GM18868 (cell line): Measurements from ENCODE around the gene CCDC68.

Experiments used
- ATAC-seq: cut with Tn5 transposase; IDR thresholded peaks from one replicate; pipeline ENCODE4 v1.9.1; 2021; ENCODE audit warnings: mild to moderate bottlenecking, moderate library complexity; ENCODE audit not compliant: unreplicated experiment

The CCDC68 gene

DNA sequence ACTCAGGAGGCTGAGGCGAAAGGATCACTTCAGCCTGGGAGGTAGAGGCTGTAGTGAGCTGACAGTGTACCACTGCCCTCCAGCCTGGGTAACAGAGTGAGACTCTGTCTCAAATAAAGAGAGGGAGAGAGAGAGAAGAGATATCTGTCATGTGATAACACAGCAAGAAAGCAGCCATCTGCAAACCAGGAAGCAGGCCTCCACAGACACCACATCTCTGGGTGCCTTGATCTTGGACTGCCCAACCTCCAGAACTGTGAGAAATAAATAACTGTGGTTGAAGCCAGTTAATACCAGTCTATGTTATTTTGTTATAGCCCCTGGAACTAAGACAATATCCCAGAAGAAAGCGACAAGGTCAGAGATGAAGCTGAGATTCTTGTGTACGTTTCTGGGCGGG lies 2.6 kb upstream of the CCDC68 start:
- no peak for ATAC-seq

DNA sequence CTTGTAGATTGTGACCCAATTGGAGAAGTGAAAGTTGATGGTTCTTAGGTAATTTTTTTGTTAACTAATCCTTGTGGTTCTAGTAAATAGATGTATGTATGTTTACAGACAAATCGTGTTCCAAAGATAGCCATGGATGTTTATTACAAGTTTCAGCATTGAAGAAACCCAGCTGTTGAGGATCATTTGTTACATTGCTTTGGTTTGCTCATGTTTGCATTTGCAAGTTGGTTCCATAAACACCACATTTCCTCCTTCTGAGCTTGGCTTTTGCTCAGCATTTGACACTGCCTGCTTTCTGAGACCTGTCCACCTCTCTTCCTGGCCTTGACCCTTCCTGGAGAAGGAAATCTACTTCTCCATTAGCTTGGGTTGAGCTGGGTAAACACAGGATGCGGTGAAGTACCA lies 1.8 kb upstream of the CCDC68 start:
- ATAC-seq: no peak

DNA sequence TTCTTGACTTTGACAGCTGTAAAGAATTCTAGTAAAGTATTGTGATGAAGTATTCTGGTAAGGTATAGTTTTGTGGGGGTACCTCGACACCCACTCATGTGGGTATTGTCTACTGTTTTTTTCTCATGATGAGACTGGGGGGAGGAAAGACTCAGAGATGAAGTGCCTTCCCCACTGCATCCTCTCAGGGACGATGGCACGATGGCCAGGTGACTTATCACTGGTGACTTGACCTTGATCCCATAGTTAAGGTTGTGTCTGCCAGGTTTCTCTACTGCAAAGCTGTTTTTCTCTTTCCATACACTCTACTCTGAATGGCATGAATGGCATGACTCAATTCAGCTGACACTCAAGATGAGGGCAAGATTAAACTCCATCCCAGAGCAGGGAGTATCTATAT lies 936 bp upstream of the CCDC68 start:
- no peak for ATAC-seq

DNA sequence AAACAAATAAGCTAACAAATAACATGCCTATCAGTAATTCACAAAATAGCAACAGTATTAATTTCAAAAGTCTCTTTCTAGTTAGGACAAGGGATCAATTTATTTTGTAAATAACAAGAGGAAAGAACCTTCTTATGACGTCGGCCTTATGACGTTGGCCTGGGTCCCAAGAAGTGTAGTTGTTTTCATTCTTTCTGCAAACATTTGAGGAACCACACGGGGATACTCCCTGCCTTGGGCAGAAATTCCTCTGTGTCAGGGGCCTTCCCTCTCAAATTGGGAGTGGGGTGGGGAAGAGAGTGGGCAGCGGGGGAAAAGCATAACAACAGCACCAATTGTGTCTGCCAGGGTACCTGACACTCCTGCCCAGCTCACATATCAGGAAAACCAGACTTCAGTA lies 1.3 kb downstream of the CCDC68 start:
- no peak for ATAC-seq

DNA sequence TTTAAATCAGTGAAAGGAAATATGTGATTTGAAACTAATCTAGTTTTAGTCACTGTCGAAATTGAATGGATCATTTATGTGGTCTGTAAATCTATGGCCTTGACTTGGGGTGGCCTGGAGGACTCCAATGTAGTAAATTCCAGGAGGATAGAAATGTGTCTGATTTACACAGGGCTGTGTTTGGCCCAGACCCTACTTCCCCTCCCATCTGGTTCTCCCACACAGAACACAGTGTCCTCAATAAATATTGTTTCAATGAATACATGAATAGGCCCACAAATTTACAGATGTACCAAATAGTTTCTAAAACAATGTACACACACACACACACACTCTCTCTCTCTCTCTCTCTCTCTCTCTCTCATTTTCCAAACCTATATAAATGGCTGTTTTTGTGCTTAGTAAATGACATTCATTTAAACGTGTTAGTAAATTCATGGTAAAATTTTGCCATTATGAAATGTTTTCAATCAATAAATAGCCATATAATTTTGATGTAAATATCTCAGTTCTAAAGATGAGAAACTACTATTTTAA lies 1.9 kb downstream of the CCDC68 start:
- no peak for ATAC-seq

DNA sequence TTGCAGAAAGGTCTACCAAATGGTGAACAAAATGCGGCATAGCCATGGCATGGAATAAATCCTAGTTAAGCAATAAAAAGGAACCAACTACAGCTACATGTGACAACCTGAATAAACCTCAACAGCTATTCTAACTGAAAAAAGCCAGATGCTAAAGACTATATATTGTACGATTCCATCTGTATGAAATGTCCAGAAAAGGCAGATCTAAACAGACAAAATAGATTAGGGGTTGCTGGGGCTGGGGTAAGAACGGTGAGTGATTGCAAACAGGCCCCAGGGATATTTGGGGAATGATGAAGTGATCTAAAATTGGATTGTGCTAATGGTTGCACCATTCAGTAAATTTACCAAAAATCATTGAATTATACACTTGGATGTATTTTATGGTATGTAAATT lies 2.8 kb downstream of the CCDC68 start:
- ATAC-seq: no peak

DNA sequence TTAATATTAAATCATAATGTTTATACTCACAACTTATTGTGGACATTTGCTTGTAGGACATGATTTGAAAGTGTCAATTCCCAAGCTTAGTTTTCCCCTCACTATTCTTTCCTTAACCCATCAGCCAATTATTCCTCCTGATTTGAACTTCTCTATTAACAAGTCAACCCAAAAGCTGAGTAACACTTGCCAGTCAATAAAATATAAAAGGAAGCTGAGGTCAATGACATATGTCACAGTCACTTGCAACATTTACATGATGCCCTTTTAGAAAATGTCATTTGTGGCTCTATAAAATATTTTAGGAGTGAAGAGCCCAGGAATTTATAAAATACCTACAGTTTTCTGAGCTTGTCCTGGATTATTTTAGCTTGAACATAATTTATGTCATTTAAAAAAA lies 7.2 kb downstream of the CCDC68 start:
- no peak for ATAC-seq

DNA sequence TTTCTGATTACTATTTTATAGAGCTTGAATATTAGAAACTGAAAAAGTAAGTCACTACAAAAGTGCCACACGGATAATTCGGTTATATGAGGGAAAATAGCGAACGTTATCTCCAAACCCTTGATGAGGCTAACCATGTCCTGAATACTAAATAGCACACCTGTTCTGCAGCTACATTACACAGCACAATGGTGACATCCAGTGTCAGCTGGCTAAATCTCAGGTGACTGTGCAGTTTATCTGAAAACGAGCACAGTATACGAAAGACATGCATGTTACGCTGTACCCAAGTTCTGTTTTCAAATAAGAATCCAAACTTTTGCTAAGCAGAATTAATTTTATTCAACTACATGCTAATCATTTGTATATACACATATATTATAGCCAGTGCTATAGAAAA lies 9.0 kb downstream of the CCDC68 start:
- no peak for ATAC-seq

DNA sequence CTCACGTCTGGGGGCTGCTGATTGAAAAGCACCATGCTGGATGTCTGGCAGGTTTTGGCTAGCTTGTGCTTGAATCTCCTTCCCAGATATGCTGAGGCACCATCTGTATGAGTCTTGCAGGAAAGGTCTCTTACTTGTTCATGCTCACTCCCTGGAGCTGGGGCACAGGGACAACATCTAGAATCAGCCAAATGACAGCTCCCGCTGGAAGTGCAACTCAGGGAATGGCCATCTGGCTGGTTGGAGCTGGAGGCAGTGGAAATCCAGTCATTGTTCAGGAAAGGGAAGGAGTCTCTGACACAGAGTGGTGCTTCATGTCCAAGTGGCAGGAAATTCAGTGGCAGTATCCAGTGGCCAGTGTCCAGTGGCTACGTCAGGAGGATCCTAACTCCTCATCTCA lies 9.7 kb downstream of the CCDC68 start:
- no peak for ATAC-seq

DNA sequence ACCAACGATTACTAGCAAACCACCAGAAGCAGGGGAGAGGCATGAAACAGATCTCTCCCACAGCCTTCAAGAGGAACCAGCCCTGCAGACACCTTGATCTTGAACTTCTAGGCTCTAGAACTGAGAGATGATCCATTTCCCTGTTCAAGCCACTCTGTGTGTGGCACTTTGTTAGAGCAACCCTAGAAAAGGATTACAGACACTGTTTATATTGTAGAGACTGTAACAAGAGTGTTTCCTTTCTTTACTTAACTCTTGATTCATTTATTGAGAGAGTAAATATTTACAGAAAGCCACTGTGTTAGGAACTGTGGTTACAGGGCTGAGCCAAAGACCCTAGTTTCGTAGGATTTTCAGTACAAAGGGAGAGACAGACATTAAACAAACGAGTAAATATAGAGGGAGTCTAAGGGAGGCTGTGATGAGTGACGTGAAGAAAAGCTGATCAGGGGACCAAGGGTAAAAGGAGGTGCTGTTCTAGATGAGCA lies 10.9 kb downstream of the CCDC68 start:
- no peak for ATAC-seq

DNA sequence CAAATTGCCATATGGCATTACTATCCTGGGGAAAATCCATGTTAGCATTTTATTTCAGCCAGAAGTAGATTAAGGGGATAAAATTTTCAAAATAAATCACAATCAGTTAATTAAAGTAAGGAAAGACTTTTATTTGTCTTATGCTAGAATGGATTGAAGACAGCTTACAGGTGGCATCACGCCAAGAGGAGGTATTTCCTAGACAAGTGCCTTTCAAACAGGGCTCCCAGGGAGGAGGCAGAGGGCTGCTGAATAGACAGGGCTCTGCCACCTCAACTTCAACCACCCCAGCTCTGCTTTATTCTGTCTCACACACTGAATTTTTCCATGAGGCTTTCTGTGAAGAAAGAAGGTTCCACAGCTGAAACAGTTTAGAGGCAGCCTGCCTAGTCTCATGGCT lies 12.2 kb downstream of the CCDC68 start:
- ATAC-seq: no peak

DNA sequence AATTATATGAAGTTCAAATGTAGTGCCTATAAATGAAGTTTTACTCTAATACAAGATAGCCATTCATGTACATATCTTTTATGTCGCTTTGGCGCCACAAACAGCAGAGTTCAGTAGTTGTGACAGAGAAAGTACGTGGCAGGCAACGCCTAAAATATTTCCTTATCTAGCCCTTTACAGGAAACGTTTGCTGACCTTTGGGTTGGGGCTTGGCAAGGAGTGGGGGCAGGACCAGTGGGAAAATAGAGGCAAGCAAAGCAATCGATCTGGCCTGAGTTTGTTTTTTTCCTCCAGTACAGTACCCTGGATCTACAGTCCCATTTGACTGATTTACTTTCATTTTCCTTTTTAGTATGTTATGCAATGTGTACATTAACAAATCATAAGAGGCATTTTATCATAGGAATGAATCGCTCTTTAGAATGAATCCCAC lies 13.1 kb downstream of the CCDC68 start:
- ATAC-seq: peak; percentile 93

DNA sequence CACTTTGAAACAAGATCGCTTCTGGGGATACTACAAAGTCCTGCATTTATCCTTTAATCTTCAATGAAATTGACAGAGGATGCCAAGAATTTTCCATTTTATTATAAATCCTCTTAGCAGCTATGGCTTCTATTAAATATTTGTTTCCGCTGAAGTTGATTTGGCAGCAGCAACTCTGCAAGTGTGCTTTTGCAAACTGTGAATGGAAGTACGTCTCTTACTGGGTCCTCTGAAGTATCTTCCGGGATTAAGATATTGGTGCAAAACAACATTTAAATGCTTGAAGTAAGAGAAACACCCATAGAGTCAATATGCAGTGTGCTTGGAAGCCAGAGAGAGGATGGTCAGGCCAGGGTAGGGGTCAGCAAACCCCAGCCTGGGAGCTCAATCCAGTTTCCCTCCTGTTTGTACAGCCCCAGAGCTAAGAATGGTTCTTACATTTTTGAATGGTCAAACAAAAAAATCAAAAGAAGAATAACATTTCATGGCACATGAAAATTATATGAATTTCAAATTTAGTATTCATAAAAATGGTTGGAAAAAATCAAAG lies 13.6 kb downstream of the CCDC68 start:
- ATAC-seq: no peak

DNA sequence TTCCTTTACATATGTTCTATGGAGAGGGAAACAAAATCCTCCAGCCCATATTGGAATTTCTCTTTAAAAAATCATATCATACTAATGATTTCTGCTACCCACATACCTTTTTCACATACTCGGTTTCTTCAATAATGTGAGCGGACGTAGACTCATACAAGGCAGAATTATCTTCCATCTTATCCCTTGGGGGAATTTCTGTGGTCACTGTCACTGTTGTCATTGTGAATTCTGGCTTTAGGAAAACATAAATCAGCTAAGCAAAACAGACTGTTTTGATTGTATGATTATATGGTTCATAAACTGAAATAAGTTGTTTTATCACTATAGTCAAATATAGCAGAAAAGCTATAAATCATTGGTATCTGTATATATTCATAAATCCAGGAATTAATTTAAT lies 16.7 kb downstream of the CCDC68 start:
- no peak for ATAC-seq

DNA sequence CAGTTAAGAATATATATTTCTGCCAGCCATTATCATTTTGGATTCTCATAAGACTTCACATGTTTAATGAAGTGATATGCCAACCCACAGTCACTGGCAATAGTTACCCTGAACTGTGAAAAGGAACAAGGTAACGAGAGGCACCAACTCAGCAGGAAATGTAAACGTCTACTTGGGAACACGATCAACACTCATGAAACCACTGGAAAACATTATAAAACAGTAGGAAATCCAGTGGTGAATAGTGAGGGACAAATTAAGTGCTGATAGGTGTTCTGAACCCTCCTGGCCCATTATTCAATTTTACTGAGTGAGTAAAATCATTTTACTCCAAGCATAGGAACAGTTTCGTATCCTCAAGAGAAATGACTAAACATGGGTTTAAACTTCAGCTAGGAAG lies 17.1 kb downstream of the CCDC68 start:
- no peak for ATAC-seq

DNA sequence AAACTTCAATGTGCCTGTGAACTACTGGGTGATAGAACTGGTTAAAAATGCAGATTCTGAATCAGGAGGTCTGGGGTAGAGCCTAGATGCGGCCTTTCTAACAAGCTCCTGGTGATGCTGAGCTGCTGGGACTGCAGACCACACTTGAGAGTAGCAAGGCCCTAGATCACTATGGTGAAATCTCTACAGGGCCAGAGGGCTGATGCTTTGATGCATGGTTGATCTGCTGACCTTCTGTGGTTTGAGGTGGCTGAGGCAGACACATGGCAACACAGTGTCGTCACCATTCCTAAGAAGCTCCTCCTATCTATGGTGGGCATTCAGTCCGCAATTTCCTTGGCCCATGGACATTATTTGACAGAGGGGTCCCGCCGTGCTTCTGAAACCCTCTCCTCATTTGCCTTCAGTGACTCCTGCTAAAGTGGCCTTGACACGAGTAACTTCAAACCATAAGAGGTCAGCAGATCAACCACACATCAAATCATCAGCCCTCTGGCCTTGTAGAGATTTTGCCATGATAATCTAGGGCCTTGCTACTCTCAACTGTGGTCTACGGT lies 19.8 kb downstream of the CCDC68 start:
- ATAC-seq: no peak

DNA sequence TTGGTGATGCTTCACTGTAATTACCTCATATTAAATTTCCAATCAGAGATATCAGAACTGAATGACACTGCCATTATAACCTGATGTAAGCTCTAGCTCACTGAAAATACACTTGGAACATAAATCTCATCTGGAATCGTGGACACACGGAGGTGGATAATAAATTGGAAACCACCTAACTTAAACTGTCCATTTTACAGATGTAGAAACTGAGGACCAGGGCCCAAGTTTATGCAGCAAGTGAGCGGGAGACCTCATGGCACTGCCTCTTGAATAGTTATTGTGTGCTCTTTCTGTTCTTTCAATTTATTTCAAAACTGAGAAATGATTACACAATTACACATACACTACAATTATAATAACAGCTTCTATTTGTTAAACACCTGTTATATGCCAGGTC lies 20.8 kb downstream of the CCDC68 start:
- no peak for ATAC-seq

DNA sequence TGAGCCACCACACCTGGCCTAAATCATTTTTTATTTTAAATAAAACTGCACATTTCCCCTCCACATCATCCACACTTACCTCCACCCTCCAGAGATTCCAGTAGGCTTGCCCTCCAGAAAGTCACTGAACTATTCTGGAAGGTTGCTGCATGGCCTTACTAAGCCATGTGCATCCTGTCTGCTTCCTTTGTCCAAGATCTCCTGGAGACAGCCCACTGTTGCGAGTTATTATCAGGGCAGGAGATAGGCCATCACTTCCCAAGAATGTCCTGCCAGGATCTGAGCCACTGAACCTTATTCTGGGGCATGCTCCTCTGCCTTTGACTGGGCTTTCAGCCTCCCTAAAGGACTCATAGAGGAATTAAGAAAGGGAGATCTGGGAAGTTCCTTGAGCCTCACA lies 26.8 kb downstream of the CCDC68 start:
- ATAC-seq: no peak

DNA sequence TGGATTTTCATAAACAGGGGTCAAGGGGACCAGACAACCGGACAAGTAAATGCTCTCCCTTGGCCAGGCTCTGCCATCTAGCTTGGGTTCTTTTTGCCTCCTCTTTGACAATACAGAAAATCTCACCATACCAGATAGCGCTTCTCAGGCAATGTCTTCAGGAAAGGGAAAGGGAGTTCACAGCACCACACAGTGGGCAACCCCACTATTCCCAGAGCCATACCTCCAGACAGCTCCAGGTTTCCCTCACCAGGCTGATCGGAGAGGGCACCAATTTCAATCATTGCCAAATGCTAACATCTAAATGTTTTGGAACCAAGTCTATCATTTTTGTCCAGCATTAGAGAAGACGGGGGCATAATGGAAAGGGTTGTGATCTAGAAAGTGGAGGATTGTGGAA lies 28.1 kb downstream of the CCDC68 start:
- no peak for ATAC-seq

DNA sequence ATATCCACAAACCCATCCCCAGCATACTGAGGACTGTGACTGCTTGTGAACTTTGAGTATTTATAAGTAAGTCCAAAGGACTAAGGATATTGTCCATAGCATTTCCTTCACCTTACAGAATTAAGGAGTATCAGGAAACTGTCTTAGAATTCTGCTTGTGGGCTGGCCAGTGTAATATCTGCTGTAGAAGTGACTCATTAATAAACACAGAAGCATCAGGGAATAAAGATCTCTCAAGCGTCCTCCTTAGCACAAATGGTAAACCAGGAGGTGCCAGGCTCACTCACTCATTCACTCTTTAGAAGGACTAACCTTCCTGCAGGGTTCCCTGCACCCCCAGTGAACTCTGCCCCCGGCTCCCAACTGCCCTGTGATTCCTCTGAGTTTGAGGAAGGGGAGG lies 31.0 kb downstream of the CCDC68 start:
- ATAC-seq: no peak

DNA sequence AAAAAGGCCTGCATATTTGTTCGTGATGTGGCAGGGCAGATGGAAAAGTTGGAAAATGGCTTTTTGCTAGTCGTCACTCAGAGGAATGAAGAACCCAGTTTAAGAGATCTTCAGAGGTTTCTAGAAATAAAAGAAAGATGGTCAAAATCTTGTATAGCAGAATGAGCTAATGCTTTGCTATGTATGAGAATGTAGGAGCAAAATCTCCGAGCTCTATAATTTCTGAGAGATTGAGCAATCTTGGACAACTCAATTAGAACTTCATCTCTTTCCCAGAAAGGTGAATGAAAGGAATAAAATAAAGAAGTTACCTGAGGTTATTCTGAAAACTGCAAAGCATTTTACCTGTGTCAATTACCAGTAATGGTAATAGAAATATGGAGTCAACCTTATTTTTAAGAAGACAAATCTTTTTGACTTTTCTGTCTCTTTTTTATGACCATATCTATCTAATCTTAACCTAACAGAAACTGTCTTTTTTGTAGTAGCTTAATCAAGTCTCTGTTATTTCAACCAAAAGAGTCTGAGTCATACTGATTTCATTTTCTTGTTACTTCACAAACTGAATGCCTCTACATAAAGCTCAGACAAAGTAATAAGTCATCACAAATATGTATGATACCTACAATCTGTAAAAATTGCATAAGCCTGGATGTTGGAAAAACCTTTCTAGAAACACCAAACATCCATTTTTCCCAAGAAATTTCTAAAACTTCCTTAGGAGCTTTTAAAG lies 32.5 kb downstream of the CCDC68 start:
- ATAC-seq: no peak

DNA sequence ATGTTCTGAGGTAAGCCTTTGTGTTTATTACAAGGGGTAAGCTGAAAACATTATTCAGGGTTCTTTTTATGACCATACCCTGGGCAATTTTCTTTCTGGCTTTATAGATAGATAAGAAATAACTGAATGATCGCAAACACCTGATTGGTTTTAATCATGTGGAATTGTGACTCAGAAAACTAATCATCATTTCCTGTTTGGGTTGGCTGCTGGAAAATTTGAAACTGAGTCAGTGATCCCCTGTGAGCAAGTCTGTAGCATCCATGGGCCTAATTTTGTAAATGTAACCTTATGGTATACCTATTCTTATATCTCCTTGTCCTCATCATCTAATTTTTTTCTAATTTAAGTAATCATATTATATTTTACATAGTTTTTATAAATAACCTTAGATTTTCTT lies 34.3 kb downstream of the CCDC68 start:
- no peak for ATAC-seq
